T-helper 2 cell treated with Interferon-gamma antibody and Interleukin-4, amounts not matched to agents 100 ng/mL and 5 ng/mL, for 36 hours (primary cell): ENCODE data around the gene SCYGR5. TPM values are rescaled to one million over a fixed set of nuclear protein-coding genes. Genes with fewer than 3 reads are reported as not detected.
"Not testable (repeated sequence)": the region's sequence is repeated elsewhere in the genome, so short reads cannot be mapped to it uniquely, and the experiment has no call there.

Experiments
- intact Hi-C: fragments of 100-400 bp; cut with micrococcal nuclease; formaldehyde crosslinking; loops from one replicate; pipeline ENCODE4 v1.15.1; 2023
- total RNA-seq: library from RNA; stranded (reverse); gene quantifications from 2 replicates; pipeline ENCODE4 v1.2.3, GENCODE V29; 2022

The SCYGR5 gene
- total RNA-seq, 1 donor from 2014 or later = not detected

DNA sequence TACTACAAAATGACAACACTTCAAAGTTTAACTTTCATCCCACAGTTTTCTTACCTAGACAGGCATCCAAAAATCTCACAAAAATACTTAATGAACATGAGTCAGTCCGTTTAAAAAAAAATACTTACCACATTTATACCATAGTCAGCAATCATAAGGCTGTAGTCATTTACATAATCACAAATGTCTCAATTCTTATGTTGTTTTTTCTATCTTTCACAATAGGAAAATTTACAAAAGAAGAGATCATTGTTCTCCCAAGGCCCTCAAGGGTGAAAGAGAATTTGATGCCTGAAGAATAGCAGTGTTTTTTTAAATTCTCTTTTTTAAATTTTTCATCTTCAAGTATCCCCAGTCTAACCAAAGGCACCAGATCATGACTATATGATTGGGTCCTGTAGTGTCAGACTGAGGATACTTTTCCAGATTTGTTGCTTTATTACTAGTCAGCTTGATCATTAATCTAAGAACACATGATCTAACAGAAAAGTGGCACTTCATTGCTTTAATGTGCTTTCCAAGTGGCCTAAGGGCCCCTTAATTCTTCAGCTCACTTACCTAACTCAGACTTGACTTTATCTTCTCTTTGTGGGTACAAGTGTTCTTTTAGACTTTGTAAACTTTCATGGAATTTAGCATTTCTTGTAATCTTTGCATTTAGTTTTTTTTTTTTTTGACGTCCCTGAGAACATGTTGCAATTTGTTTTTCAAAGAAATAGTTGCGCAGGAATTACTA is 4.7 kb downstream of the SCYGR5 start:
- intact Hi-C loops = no loop called here

DNA sequence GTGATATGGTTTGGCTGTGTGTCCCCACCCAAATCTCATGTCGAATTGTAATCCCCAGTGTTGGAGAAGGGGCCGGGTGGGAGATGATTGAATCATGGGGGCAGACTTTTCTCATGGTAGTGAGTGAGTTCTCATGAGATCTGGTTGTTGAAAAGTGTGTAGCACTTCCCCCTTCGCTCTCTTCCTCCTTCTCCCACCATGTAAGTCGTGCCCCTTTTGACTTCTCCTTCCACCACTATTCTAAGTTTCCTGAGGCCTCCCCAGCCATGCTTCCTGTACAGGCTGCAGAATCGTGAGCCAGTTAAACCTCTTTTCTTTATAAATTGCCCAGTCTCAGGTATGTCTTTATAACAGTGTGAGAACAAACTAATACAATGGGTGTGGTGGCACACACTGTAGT is 7.0 kb downstream of the SCYGR5 start:
- intact Hi-C loops = not testable (repeated sequence)

DNA sequence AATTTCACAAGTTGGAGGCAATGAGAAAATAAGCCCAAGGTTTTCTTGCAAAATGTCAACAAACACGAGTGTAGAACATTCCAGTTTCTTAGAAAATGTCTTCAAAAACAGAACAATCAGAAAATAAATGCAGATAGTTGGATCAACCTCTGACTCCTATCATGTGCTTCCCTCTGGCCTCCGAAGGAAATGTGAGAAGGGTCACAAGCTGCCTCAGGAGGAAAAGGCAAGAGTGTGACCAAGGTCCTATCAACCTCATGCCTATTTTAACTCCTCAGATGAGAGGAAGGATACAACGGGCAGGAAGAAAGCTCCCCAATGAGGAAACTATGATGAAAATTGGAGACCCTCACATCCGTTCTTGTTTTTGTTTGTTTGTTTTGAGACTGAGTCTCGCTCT is 7.9 kb downstream of the SCYGR5 start:
- intact Hi-C loops = no loop called here

DNA sequence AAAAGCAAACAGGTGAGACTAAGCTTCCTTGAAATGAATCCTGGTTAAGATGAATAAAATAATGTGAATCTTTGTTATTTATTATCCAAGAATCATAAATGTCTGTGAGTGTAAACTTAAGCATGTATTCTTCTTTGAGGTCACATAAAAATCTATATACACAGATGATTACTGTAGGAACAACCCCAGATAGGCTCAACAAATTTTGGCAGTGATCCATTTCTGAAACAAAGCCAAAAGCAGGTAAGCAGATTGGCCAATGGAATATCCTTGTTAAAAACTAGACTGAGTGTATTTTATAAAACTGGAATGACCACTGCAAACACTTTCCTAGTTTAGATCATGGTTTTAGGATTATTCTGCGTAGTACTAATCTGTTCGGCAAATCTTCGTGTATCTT is 11.3 kb downstream of the SCYGR5 start:
- intact Hi-C loops = no loop called here

DNA sequence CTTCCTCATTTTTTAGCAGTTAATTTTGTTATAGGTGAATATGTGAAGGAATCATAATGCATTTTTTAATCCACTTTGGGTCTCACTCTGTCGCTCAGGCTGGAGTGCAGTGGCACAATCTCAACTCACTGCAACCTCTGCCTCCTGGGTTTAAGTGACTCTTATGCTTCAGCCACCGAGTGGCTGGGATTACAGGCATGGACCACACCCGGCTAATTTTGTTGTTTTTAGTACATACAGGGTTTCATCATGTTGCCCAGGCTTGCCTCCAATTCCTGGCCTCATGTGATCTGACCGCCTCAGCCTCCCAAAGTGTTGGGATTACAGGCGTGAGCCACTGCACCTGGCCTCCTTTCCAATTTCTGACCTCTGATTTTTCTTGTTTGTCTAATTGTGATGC is 17.7 kb downstream of the SCYGR5 start:
- intact Hi-C loops = no loop called here

DNA sequence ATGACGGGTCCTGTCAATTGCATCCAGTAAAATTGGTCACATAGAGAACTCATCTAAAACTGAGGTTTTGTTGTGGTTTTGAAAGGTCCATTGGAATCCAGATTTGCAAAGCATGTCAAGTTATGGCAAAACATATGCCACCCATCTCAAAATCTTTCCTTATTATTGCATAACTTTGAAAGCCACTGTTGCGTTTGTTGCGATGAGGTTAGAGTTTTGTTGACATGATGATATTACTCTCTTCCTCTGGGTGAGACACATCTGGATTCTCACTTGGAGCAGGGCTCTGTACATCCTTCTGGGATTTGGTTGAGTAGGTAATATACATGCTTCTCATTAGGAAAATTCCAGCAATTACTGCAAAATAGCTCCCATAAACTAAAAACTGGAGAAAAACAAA is 20.6 kb downstream of the SCYGR5 start:
- intact Hi-C loops = no loop called here

DNA sequence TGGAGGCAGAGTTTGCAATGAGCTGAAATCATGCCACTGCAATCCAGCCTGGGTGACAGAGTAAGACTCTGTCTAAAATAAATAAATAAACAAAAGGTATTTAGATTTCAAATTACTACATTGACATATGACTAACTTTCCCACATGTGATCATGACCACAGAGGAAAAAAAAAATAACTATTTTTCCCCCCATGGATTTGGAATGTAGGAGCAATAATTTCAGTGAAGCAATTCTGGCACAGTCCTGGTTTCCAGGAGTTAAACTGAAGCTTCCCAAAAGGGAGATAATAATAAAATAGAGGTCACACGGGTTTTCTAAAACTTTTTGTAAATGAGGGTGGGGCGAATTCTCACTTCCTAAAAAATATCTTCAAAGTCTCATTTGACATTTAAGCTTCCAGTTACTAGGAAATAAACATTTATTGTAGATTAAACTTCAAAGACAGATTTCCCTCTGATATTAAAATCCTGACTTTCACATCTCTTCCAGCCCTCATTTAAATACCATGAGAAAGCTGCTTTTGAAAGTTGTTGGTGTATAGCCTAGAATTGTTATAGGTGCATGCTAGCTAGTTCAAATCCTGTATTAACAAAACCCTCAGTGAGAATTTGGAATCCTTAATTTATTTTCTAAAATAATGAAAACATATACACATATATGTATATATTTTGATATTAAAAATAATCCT is 30.5 kb downstream of the SCYGR5 start:
- intact Hi-C loops = no loop called here

DNA sequence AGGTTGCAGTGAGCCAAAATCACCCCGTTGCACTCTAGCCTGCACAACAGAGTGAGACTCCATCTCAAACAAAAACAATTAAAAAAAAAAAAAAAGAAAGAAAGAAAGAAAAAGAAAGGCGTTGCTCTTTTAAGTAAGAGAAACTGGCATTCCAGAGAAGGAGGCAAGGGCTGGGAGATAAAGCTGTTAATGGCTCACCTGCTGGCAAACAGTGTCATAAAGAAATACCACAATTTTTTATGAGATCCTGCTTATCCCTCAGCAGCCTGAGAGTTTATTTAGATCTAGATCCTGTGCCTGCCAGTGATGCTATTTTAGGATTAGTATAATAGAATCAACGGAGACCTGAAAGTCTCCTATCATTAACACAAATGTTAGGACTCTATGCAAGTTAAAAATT is 35.0 kb downstream of the SCYGR5 start:
- intact Hi-C loops = no loop called here

DNA sequence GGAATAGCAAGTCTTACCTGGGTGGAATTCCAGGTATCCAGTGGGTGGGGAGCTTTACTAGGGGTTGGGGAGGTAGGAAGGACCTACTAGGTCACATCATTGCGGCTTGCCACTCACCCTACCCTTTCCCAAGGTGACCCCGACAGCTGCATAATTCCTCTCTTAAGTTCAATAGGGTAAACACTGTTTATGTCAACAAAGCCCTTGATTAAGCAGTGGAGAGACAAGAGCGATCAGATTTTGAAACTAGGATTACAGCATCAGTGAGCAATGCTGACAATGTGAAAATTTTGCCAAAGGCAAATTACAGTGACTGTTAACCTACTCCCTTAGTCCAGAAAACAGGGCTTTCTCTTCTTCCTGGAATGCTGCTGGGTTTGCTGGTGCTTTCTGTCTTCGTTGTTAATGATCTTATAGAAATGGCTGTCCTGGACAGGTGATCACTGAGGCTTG is 36.7 kb downstream of the SCYGR5 start:
- intact Hi-C loops = no loop called here

DNA sequence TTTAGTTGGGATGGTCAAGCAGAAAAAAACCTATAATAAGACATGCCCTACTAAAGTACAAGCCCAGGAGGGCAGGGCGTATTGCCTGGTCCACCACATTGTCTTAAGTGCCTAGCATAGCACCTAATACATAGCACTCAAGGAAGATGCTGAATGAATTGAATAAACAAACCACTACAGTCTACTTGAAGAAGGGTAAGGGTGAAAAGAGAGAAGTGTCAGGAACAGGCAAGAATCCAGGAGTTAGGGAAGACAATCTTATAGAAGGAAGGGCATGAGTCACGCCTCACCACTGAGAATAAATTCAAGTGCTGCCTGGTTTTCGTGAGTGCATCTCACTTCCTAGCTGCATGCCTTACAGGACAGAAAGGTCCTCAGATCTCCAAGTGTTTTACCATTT is 37.4 kb downstream of the SCYGR5 start:
- intact Hi-C loops = no loop called here

DNA sequence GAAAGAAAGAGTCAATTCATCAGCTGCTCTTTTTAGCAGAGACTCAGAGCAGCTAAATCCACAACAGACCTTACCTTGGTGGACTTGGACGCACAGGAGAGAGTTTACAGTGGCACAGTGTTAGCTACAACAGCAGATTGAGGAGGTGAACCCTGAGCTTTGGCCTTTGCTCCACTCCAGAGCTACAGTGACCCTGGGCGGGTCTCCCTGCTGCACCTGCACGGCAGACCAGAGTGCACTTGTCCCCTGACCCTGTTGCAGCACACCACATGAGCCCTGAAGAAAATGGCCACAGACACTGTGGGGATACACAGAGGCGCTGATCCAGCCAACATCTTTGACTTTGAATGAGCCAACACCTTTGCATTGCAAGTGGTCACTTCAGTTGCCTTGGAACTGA is 40.3 kb downstream of the SCYGR5 start:
- intact Hi-C loops = no loop called here

DNA sequence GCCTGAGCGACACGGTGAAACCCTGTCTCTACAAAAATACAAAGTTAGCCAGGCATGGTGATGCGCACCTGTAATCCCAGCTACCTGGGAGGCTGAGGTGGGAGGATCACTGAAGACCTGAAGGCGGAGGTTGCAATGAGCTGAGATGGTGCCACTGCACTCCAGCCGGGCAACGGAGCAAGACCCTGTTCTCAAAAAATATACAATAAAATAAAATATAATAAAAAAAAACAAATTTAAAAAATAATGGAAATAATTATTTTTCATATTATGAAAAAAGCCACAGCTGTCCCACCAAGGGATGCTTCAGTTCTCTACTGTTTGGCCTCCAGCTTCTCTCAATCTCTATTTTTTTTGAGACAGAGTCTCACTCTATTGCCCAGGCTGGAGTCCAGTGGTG is 40.8 kb downstream of the SCYGR5 start:
- intact Hi-C loops = no loop called here

DNA sequence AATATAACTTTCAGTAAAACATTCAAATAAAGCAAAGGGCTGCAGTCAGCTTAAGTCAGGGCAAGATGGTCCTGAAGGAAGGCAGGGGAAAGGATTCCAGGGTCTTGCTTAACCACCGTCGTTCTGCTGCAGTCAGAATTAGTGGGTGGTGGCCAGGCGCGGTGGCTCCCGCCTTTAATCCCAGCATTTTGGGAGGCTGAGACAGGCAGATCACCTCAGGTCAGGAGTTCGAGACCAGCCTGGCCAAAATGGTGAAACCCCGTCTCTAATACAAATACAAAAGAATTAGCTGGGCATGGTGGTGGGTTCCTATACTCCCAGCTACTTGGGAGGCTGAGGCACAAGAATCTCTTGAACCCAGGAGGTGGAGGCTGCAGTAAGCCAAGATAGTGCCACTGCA is 44.4 kb downstream of the SCYGR5 start:
- intact Hi-C loops = no loop called here

DNA sequence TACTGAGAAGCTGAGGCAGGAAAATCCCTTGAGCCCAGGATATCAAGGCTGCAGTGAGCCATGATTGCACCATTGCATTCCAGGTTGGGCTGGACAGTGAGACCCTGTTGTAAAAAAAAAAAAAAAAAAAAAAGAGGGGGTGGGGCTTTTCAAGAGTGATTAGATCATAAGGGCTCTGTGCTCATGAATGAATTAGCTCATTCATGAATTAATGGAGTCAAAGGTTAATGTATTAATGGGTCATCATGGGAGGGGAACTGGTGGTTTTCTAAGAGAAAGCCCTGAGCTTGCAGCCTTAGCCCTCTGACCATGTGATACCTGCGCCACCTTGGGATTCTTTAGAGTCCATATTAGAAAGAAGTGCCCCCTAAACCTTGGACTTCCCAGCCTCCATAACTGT is 46.7 kb downstream of the SCYGR5 start:
- intact Hi-C loops = no loop called here

DNA sequence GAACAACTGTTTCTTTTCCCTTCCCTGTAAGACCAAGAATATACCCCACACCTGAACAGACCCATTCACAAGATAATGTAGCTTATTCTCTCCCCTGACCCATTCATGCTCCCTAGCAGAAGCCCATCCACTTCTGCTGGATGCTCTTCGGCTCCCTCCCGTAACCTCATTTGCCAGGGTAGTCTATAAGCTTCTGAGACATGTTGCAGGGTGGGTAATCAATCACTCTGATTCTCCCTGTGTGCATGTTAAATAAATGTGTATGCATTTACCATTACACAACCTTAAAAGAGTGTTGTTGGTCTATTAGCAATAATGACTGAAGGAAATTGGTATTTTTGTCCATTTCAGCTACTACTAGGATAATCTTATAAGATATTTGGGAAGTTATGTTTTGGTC is 49.9 kb downstream of the SCYGR5 start:
- intact Hi-C loops = no loop called here

Other genes starting within 250 kb of the SCYGR5 start
- 74.5 and 75.0 TPM in 2 replicates for gene AGFG1, start 194.6 kb upstream of the SCYGR5 start, total RNA-seq
- not detected in 2 replicates for gene SCYGR2, start 67.9 kb upstream of the SCYGR5 start, total RNA-seq
- not detected in 2 replicates for gene SCYGR3, start 52.0 kb upstream of the SCYGR5 start, total RNA-seq
- not detected in 2 replicates for gene SCYGR4, start 49.3 kb upstream of the SCYGR5 start, total RNA-seq
- gene SLC19A3, start 51.2 kb downstream of the SCYGR5 start, total RNA-seq = not detected in 2 replicates
- not detected in 2 replicates for gene SCYGR6, start 58.0 kb downstream of the SCYGR5 start, total RNA-seq
- gene SCYGR7, start 61.5 kb downstream of the SCYGR5 start, total RNA-seq = not detected in 2 replicates
- gene SCYGR8, start 79.1 kb downstream of the SCYGR5 start, total RNA-seq = not detected in 2 replicates
- gene CCL20, start 147.0 kb downstream of the SCYGR5 start, total RNA-seq = not detected in 2 replicates
- gene DAW1, start 204.8 kb downstream of the SCYGR5 start, total RNA-seq = not detected in 2 replicates